Right lung (tissue), 5 donors: Measurements from ENCODE around the gene CAPZB. TPM values are rescaled to one million over a fixed set of nuclear protein-coding genes. Genes with fewer than 3 reads are reported as not detected.

ENCODE experiments used
- DNase-seq, 2 donors: peaks; one replicate each; pipeline ENCODE4 v3.0.0-alpha.2; 2013
- polyA plus RNA-seq, 5 donors: library from polyadenylated mRNA; unstranded; fragments of 120-200 nt; gene quantifications; one replicate each; pipeline versions ENCODE4 v1.2.1 to v1.2.3, GENCODE V29; 2013; ENCODE audit warnings: inconsistent platforms in 1 of 5, low replicate concordance in 1 of 5; ENCODE audit not compliant: insufficient read length in 5 of 5, insufficient read depth in 1 of 5

Gene CAPZB
- polyA plus RNA-seq, 5 donors: 218 to 320 (median 235) TPM

DNA sequence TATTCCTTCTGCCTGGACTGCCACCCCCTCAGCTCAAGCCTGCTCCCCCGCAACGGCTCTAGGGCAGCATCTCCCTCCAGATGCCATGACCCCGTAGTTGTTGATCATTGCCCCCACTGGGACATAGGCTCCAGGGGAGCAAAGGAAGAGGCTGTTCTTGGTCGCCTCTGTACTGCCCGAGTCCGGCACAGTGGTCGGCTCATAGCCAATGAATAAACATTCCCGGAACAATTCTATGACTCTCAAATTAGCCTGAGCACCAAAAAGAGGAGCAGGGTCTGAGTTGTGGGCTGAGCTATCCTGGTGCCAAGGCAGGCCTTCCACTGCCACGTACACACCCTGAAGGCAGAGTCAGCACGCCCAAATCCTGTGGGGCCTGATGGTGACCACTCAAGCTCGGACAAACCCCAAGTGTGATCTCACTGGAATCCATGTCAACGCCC, 33.1 kb downstream of the CAPZB start:
- no peak for DNase-seq

DNA sequence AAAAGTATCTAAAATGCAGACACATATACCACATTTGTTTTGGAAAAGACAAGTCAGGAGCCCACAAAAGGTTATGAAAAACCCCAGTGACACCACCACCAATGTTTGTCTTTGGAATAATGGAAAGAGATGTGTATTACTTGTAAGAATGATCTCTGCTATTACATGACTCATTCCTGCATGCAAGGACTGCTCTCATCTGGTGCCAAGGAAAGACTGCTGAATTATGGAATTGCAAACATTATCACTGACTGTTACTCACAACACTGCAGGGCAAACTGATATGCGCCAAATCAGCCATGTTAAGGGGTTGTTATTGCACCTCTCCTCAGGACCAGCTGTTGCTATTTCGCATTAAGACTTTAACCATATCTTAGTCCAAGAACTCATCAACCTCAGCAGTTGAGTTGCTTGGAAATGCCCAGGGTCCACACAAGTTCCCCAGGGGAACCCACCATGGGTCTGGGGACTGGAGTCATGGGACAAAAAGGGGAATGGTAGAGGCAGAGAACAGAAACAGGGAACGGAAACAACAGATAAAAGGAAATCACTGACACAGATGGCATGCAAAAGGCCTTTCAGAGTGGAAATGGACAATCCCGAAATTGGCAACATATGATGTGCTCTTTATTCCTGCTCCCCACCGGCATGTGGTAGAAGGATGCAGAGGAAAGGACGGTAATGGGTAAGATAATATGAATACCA, 34.4 kb downstream of the CAPZB start:
- peak in 1 of 2 donors; percentile 67 for DNase-seq

DNA sequence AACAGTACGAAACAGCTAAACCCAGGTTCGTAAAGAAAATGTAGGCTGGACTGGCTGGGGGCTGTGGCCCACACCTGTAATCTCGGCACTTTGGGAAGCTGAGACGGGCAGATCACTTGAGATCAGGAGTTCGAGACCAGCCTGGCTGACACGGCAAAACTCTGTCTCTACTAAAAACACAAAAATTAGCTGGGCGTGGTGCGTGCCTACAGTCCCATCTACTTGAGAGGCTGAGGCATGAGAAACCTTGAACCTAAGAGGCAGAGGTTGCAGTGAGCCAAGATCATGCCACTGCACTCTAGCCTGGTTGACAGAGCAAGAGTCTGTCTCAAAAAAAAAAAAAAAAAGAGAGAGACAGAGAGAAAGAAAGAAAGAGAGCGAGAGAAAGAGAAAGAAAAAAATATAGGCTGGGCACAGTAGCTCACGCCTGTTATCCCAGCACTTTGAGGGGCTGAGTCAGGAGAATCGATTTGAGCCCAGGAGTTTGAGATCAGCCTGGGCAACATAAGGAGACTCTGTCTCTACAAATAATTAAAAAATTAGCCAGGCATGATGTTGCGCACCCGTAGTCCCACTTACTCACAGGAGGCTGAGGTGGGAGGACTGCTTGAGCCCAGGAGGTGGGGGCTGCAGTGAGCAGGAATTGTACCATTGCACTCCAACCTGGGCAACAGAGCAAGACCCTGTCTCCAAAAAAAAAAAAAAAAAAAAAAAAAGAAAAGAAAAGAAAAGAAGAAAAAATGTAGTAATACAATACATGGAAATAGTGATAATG, 35.7 kb downstream of the CAPZB start:
- DNase-seq: no peak

GRCh38 chr1:19448491-19449439, 36.6 kb downstream of the CAPZB start:
- DNase-seq: peak in 1 of 2 donors; percentile 72

- DNase-seq: no peak
Measured at GRCh38 chr1:19447550-19447949, 37.8 kb downstream of the CAPZB start.

GRCh38 chr1:19445417-19446342, 39.7 kb downstream of the CAPZB start:
- DNase-seq: no peak

GRCh38 chr1:19444296-19445021, 40.9 kb downstream of the CAPZB start:
- DNase-seq: no peak

- DNase-seq: no peak
Measured at GRCh38 chr1:19443326-19443725, 42.0 kb downstream of the CAPZB start.

DNA sequence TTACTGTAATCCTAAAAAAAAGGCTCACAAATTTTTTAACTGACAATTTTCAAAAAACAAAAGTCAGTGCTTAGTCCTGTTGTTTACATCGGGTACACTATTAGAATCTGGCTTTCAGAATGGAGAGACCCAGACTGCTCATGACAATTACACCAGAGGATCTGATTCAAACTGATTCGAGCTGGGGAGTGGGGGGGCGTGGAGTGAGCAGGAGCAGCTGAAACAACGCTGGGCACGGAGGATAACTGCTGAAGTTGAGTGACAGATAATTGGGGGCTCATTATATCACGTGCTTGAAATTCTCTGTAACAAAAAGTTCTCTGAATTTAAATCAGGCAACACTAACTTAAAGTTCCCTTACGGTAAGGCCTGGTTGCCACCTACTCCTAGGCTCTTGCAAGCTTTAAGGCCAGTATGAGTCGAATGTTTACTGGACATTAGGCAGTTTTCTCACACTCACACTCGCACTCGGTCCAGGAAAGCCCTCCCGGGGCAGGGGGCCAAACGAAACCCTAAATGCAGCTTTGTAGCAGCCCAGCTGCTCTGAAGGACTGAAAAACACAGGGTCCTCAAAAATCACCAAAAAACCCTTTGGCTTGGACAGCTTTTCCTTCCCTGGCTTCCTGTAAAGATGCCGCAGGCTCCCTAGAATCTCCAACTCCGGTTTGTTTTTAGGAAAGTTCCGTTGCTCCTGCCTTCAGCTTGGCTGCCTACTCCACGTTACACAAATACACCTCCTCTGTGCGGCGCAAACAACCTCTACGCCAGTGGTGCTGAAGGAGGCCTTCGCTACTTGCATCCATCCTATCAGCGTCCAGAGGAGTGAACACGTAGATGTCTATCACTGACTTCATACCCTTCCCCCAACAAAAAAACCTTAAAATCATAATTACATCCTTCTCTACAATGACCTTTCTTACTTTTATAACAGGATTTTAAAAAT, 42.9 kb downstream of the CAPZB start:
- DNase-seq: peak; percentile 67 to 73

GRCh38 chr1:19441048-19441780, 44.1 kb downstream of the CAPZB start:
- no peak for DNase-seq

DNA sequence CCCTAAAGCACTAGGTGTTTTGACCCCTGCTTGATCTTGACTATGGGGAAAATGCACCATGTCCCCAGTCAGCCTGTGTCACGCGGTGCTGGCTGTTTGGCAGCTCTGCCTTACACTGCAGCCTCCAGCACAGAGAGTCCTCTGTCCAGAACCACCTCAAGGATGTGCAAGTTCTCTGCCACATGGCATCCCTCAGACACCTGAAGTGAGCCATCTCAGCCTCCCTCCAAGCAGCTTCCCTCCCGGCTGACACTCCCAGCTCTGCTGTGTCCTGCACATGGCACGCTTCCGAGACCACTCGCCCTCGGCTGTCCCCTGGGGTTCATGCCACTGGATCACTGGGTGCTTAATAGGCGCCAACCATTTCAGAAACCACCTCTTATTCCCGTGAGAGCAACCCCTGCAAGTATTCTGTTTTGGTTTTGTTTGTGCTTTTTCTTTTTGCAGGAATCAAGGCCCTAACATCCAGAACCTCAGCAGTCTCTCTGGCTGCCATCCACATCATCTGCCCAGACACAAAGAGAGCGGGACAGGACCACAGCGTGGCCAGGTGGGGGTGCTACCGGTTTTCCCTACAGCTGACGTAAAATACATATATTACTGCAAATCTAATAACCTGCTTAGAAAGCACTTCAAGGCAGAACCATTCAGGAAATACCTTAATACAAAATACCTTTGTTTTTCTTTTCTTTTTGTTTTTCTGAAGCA, 45.7 kb downstream of the CAPZB start:
- DNase-seq: no peak

GRCh38 chr1:19438516-19439195, 46.7 kb downstream of the CAPZB start:
- DNase-seq: no peak

DNA sequence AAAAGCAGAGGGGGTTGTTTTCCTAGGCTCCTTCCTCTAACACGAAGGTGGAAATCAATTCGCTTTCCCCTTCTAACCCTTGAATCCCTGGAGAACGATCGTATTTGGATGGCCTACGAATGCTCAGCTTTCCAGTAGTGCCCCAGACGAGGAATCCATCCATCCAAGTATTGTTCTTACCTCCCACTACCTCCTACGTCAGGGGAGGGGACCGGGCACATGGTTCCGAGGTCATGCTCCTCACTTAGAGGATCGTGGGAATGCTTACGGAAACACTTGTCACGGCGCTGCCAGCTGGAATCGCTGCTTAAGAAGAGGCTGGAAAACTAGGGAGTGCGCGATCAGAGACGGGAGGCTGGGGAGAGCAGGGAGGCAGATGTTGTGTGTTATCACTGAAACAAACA, 47.4 kb downstream of the CAPZB start:
- peak in 1 of 2 donors; percentile 53 for DNase-seq

- DNase-seq: peak in 1 of 2 donors; percentile 59
Measured at GRCh38 chr1:19436716-19437476, 48.4 kb downstream of the CAPZB start.

- DNase-seq: no peak
Measured at GRCh38 chr1:19435851-19436455, 49.4 kb downstream of the CAPZB start.

DNA sequence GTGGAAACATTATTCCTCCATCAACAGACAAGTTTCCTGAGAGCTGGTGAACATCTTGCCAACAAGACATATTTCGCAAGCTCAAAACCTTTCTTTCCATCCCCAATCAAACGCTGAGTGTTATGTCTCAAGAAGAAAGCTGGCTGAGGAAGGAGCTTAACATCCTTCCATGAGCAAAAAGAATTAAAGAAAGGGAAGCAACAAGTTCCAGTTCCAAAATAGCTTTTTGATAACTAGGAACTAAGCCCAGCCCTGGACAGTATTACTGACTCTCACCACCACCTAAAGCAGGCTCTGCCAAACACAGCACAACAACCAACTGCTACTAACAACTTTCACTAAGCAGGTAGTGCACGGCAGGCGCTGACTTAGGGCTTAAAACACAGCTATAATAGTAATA, 50.2 kb downstream of the CAPZB start:
- peak; percentile 83 to 89 for DNase-seq
